ENCODE measurements around the gene CPSF6.

GRCh38 chr12:69247268-69248018 is 8.1 kb downstream of the CPSF6 start:
- no peak for TF ChIP-seq CTCF (IDR thresholded peaks at IDR 0.05)
- no peak for TF ChIP-seq POLR2A (IDR thresholded peaks at IDR 0.05)
